ENCODE data around the gene CBLL2.

DNA sequence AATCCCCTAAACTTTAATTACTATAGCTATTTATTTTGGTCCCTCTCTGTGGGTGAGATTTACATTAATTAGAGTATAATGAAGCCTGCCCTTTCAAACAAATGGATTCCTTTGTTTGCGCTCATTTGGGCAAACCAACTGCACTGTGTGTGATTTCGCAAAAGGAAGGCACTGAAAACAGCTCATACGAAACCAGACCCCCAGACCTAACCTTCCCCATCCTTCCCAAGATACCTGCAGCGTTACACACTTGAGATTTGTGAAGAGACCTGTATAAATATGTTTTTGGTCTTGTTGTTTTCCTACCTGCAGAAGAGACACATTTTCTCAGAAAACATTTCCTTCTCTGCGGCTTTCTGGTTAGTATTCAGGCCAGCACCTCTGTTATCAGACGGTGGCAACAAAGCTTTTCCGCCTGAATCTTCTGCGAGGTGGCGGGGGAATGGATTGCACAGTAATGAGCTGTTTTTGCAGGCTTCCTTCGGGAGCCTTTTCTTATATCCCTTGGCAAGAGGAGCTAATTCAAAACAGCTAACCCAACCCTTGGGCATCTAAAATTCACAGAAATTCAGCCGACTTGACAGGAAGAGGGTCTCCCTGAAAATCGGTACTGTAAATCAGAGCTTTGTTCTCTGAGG is 47.6 kb downstream of the CBLL2 start:
- TF ChIP-seq CTCF (IDR thresholded peaks at IDR 0.05) (no peak), POLR2A (IDR thresholded peaks at IDR 0.05) (no peak)
